Peyer's patch (tissue), 4 donors: ENCODE measurements around the gene TRPV6. TPM values are rescaled to one million over a fixed set of nuclear protein-coding genes. Genes with fewer than 3 reads are reported as not detected.

Source experiments
- DNase-seq, 3 donors: peaks; one replicate each; pipeline ENCODE4 v3.0.0-alpha.2; 2017 to 2019
- H3K27ac ChIP-seq, 4 donors: fragments of 200-600 bp; sonication (generic); one replicate each; pipeline ENCODE4 v1.5.1; 2016 to 2019
- H3K27me3 ChIP-seq, 2 donors: fragments of 200-600 bp; sonication (generic); one replicate each; pipeline ENCODE4 v1.5.1; 2019
- H3K36me3 ChIP-seq, 3 donors: fragments of 200-600 bp; sonication (generic); one replicate each; pipeline ENCODE4 v1.5.1; 2016 to 2019
- H3K4me1 ChIP-seq, 4 donors: fragments of 200-600 bp; sonication (generic); one replicate each; pipeline ENCODE4 v1.5.1; 2016 to 2019
- H3K4me3 ChIP-seq, 4 donors: fragments of 200-600 bp; sonication (generic); 1 replicate in 3 of 4; 2 replicates in 1 of 4; pipeline ENCODE4 v1.5.1; 2016 to 2019; ENCODE audit warnings: mild to moderate bottlenecking in 1 of 4
- H3K9me3 ChIP-seq, 4 donors: fragments of 200-600 bp; sonication (generic); one replicate each; pipeline ENCODE4 v1.5.1; 2016 to 2019; ENCODE audit warnings: mild to moderate bottlenecking in 1 of 4
- CTCF ChIP-seq, 6 experiments: fragments of 450-650 bp in 4 of 6; fragments of 200-600 bp in 2 of 6; sonication (generic) in 1 of 6; IDR thresholded peaks; one replicate each; pipeline ENCODE4 v1.5.1; 2017 to 2019; ENCODE audit warnings: antibody characterized with exemption in 6 of 6, mild to moderate bottlenecking in 3 of 6, moderate library complexity in 1 of 6
- POLR2A ChIP-seq, 2 donors: fragments of 450-650 bp; IDR thresholded peaks; one replicate each; pipeline ENCODE4 v1.5.1; 2017; ENCODE audit warnings: antibody characterized with exemption in 2 of 2, mild to moderate bottlenecking in 2 of 2, moderate library complexity in 2 of 2
- total RNA-seq, 4 donors: library from RNA; depleted of rRNA; stranded (reverse); fragments of >200 nt; gene quantifications; one replicate each; pipeline ENCODE4 v1.1.0, GENCODE V29; 2016

Gene TRPV6
- total RNA-seq, 4 donors from 2014 or later: 0.19 to 2.5 (median 0.82) TPM

DNA sequence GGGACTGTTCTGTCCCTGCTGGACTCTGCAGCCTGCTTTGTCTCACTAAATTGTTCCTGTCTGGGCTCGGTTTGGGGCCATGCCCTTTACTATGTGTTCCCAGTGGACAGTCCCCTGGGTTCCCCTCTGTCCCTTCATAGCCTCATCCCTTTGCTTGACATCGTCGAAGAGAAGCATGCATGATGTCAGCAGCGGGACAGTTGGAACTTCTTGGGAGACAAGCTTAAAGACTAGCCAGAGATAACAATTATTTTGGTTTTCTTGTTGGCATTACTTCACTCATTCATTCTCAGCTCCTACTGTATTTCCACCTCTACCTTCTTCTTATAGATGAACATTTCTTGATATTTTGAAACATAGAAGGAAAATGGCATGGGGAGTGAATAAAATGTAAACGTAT, 27.9 kb downstream of the TRPV6 start:
- no peaks in the 10 kb centered on the region for H3K27me3 ChIP-seq
- TF ChIP-seq CTCF (IDR thresholded peaks at IDR 0.05): no peak
- no peak for TF ChIP-seq POLR2A (IDR thresholded peaks at IDR 0.05)
- peaks cover 0 to 19% (median 4%) of the 10 kb centered on the region in 4 donors for H3K4me1 ChIP-seq
- no peak for DNase-seq
- no peaks in the 10 kb centered on the region for H3K9me3 ChIP-seq
- H3K4me3 ChIP-seq: no peak overlapping the region
- H3K36me3 ChIP-seq: no peaks in the 10 kb centered on the region
- H3K27ac ChIP-seq: no peak overlapping the region

DNA sequence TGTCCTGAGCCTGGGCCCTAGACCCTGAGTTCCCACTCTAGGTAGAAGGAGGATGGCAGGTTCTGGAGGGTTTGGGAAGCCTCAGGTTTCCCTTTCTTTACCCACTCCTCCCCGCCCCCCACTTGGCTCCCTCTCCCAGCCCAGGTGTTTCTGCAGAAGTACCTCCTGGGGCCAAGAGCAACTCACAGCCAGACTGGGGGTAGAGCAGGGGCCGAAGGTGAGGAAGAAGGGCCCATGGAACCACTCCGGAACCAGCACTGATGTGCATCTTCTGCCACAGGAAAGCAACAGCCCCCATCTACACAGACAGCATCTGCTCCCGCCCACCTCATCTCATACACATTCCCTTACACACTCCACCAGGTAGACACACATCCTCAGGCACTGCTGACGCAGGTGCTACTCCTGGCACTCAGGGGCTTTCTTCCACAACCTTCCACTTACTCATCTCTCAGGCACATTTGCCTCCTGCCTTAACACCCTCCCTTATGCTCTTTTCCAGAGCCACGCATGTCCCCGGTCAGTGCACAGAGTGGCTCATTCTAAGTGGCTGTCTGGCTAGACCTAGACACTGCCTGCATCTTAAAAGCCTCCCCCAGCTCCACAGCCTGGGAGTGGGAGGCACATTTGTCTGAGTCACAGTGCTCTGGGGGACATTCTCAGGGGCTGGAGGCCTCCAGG, 28.8 kb downstream of the TRPV6 start:
- Histone ChIP-seq H3K36me3 (no peaks in the 10 kb centered on the region), H3K4me1 (peaks cover 0 to 19% (median 4%) of the 10 kb centered on the region in 4 donors), H3K4me3 (no peak overlapping the region), H3K9me3 (no peaks in the 10 kb centered on the region), H3K27ac (no peak overlapping the region), H3K27me3 (no peaks in the 10 kb centered on the region)
- TF ChIP-seq POLR2A (IDR thresholded peaks at IDR 0.05): no peak
- TF ChIP-seq CTCF (IDR thresholded peaks at IDR 0.05): no peak
- DNase-seq: no peak

- Histone ChIP-seq H3K36me3 (no peaks in the 10 kb centered on the region), H3K4me1 (peaks cover 0 to 19% (median 4%) of the 10 kb centered on the region in 4 donors), H3K9me3 (no peaks in the 10 kb centered on the region), H3K27ac (peak overlapping the region in 1 of 4 donors; percentile 90), H3K4me3 (peak overlapping the region; percentile 6 to 79 (median 62)), H3K27me3 (no peaks in the 10 kb centered on the region)
- no peak for TF ChIP-seq CTCF (IDR thresholded peaks at IDR 0.05)
- no peak for TF ChIP-seq POLR2A (IDR thresholded peaks at IDR 0.05)
- peak in 1 of 3 donors; percentile 53 for DNase-seq
Measured at GRCh38 chr7:142855756-142856564, 29.6 kb downstream of the TRPV6 start.

DNA sequence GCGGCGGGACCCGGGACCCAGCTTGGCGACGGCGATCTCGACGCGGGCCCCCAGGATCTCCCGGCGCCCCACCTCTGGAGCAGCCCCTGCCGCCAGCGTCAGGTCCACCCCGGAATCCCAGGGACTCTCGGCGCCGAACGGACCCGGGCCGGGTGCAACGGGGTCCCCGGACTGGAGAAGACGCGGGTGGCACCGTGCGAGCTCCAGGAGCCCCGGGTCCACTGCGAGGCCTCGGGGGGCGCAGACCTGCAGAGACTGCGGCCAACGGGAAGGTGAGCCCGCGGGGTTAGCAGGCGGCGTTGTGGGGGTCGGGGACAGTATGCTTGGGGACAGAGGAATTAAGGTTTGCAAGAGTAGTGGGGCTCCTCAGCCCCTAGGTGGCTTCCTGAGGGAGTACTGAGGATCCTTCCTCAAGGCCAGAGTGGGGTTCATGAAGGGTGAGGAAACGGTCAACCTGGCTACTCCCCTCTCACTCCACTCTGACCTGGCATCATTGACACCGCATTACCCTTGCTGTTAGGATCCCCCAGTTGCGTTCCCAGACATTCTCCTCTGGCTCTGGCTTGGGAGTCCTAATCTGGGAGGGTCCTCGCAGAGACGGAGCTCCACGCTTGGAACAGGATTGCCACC, 30.3 kb downstream of the TRPV6 start:
- peak overlapping the region; percentile 42 to 90 (median 62) for H3K27ac ChIP-seq

More for the DNA sequence above, 30.3 kb downstream of the TRPV6 start:
- no peaks in the 10 kb centered on the region for H3K36me3 ChIP-seq
- DNase-seq: peak in 1 of 3 donors; percentile 43
- H3K27me3 ChIP-seq: no peaks in the 10 kb centered on the region
- TF ChIP-seq POLR2A (IDR thresholded peaks at IDR 0.05) (no peak), CTCF (IDR thresholded peaks at IDR 0.05) (no peak)
- H3K9me3 ChIP-seq: no peaks in the 10 kb centered on the region
- peaks cover 0 to 19% (median 4%) of the 10 kb centered on the region in 4 donors for H3K4me1 ChIP-seq
- H3K4me3 ChIP-seq: peak overlapping the region; percentile 57 to 79 (median 64)
